ENCODE results near the gene XPC.

XPC gene

DNA sequence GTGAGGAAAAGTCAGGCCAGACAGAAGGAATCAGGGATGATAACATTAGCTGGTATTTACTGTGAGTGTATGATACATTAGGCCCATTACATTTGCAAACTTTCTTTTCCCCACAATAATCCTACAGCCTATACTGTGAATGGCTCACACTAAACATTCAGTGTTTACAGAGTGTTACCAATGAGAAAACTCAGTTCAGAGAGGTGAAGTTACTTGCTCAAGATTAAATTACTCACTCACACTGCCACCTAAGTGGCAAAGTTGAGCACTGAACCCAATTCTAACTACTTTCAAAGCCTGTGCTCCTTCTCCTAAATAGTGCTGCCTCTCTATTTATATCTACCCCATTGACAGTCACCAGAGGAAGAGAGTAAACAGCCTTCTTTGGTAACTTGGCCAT is 8.5 kb downstream of the XPC start:
- peak; percentile 29 for DNase-seq (ENCODE audit: low read depth)

DNA sequence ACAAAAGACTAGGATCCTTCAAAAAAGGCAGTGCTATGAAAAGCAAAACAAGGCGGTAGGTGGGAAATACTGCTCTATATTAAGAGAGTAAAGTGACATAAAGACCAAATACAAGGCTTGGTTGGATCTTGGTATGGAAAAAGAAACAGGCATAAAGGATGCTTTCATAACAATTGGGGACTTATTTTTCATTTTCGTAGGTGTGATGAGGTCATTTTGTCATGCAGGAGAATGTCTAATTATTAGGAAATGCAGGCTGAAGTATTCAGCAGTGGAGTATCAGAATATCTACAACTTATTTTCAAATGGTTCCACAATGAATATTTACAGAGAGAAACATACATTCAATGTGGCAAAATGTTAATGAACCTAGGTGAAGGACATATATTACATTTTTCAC is 9.0 kb downstream of the XPC start:
- DNase-seq (ENCODE audit: low read depth) = no peak

GRCh38 chr3:14166877-14167603 is 11.4 kb downstream of the XPC start:
- DNase-seq (ENCODE audit: low read depth) = peak; percentile 85

DNA sequence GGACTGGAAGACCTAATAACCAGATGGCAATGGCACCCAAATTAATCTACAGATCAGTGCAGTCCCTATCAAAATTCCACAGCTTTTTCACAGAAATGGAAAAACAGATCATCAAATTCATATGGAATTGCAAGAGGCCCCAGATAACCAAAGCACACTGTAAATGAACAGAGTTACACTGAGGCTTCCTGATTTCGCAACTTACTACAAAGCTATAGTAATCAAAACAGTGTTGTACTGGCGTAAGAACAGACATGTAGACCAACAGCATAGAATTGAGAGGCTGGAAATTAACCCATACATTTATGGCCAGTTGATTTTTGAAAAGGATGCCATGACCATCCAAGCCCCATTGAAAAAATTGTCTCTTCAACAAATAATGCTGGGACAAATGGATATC is 16.2 kb downstream of the XPC start:
- DNase-seq (ENCODE audit: low read depth) = no peak

DNA sequence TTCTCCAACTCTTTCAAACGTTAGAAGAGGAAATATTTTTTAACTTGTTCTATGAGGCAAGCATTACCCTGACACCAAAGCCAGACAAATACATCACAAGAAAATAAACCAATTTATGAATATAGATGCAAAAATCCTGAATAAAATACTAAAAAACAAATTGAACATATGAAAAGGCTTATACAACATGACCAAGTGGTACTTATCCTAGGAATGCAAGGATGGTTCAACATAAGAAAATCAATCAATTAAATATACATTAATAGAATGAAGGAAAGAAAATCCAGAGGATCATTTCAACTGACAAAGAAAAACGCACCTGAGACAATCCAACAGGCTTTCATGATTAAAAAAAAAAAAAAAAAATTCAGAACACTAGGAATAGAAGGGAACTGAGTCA is 17.1 kb downstream of the XPC start:
- no peak for DNase-seq (ENCODE audit: low read depth)

- DNase-seq (ENCODE audit: low read depth) = no peak
Measured at GRCh38 chr3:14159426-14159825, 19.0 kb downstream of the XPC start.

DNA sequence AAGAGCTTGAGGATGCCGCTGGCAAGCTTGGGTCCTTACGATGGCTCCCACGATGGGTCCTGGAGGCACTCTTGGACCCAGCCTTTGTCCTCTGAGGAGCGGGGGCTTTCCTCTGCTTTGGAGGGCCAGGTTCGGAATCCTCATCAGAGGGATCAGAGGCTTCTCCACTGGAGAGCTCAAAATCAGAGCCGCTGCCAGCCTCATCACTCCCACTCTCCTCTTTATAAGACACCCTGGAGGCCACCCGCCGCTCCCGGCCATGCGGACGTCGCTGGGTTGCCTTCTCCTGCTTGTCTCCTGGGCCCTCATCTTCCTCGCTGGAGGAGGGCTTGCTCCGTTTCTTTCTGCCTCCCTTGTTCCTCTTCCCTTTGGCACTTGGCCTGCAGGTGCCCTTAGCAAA is 20.0 kb downstream of the XPC start:
- no peak for DNase-seq (ENCODE audit: low read depth)

GRCh38 chr3:14157951-14158350 is 20.4 kb downstream of the XPC start:
- no peak for DNase-seq (ENCODE audit: low read depth)

DNA sequence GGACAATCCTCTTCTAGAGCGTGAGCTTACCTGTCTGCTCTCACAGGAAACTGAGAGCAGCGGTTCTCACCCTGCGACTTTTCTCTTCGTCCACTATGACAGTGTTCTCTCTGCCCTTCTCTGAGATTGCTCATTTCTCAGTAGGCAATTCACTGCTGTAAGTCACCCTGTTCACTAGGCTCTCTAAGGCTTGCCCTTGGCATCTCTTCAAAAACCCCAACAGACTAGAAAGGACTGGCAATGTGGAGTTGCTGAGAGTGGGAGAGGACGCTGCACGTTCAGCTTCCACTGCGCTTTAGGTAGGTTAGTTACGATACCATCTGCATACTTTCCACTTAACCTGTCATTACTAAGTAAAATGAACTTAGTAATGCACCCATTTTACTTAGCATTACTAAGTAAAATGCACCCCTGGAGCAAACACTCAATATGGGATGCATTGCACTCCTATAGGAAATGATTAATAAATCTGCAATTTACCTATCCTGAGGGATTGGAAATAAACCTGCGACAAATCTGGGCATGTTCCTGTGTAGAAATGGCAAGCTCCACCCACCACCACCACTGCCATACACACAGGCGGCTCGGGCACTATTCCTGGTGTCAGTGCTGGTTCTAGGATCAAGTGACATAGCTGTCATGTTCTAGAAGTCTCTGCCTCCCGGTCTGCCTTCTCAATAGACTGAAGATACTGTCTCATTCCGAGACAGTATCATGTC is 21.4 kb downstream of the XPC start:
- no peak for DNase-seq (ENCODE audit: low read depth)

DNA sequence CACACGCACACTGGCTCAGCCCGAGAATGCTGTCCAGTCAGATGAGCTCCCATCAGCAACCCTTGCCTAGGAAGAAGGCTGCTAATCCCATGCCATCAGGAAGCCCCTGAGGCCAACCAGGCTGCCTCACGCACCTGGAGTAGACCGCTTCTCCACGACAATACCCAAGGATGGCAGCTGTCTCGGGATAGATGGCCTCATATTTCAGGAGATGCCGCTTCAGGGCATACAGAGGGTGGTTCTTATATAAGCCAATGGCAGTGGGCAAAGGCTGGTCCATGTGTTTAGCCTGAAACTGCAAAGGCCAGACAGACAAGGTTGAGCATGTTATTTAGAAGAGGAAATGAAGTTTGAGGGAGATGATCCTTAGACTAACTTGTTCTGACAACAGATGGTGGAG is 22.2 kb downstream of the XPC start:
- DNase-seq (ENCODE audit: low read depth) = no peak

DNA sequence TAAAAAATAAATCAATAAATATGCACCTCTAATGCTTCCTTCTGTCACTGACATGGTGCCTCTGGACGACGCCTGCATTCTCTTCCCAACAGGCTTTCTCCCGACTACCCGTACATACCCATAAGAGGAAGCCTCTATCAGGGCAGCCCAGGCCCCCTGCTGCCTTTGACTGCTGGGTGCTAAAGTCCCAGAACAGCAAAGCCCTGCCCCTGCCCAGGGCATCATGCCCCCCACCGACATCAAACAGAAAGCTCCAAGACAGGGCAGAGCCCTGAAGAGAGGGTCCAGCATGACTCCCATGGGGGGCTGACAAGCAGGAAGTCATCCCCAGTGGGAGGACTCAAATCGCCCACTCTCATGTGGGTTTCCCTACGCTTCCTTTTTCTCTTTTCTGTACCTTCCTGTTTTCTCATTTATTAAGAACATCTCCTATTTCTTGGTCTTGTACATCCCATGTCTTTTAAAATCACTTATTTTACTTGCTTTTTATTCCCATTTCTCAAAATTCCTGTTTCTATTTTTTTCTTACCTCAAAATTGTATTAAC is 23.4 kb downstream of the XPC start:
- DNase-seq (ENCODE audit: low read depth) = no peak

DNA sequence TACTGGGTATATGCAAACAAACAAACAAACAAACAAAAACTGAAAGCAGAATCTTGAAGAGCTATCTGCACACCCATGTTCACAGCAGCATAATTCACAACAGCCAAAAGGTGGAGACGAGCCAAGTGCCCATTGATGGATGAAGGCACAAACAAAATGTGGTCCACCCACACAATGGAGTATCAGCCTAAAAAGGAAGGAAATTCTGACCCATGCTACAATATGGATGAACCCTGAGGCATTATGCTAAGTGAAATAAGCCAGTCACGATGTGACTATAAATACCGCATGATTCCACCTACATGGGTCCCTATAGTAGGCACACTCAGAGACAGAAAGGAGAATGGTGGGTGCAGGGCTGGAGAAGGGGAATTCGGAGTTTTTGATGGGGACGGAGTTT is 24.1 kb downstream of the XPC start:
- DNase-seq (ENCODE audit: low read depth) = no peak

- DNase-seq (ENCODE audit: low read depth) = no peak
Measured at GRCh38 chr3:14153663-14154062, 24.7 kb downstream of the XPC start.

DNA sequence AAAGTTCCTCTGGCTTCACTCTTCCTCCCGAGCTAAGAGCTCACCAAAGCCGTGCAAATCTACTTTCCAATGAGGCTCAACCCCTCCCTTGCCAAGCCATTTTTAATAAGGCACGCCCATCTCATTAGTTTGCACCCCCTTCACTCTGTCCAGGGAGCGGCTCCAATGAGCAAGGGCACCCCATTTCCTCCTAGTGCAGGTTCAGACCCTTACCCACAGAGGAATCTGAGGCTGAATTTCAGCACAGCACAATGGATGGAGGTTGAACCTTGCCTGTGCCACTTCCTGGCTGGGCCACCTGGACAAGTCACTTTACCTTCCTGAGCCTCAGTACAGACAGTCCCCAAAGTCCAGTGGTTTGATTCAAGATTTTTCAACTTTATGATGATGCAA is 25.4 kb downstream of the XPC start:
- no peak for DNase-seq (ENCODE audit: low read depth)

DNA sequence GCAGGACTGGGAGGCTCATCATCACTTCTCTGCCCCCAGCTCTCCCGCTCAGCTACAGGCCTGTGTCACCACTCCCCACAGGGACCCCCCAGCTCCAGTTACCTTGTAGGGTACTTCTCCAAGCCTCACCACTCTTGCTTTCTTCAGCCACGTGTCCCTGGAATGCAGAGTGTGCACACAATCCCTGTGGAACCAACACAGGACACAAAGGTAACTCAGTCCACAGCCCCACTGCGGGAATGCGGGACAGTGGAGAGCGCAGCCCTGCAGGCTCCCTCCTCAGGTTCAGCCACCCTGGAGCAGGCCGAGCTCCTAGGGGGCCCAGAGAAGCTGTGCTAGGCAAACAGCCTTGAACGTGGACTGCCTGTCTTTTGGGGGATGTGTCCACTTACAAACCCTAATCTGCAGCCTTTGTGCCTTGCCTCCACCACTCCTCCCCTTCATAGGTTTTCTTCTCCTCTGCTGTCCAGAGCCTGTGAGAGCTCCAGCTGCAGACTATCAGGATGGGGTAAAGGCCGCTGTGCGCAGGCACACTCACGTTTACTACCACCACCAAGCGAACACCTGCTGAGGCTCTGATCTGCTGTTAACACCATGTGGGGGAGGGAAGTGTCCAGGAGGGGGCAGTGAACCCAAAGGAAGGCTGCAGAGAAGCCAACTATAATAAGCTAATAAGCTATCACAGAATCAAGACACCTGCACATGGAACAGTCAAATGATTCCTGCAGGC is 26.0 kb downstream of the XPC start:
- peak; percentile 21 for DNase-seq (ENCODE audit: low read depth)

DNA sequence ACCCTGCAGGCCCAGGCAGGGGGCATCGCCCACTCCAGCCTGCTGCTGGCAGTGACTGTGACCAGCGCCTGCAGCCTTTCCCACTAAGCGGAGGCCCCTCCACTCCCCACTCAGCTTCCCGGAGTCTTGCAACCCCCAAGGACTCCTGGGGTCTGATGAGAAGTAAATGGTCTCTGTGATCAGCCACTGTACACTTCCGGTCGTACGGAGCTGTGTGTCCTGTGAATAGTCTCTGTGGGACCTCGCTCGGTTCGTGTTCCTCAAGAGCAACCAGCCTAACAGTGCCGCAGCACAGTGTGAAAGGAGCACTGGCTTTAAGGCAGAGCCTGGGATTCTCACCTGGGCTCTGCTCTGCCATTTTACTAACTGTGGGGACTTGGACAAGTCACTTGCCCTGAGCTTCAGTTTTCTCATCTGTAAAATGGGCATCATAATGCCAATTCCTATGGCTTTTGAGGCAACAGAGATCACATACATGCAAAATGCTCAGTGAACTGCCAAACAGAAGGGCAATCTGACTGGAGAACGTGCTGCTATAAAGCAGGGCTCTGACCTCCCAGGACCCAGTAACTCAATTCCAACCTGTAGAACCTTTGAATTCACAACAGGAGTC is 26.8 kb downstream of the XPC start:
- no peak for DNase-seq (ENCODE audit: low read depth)

DNA sequence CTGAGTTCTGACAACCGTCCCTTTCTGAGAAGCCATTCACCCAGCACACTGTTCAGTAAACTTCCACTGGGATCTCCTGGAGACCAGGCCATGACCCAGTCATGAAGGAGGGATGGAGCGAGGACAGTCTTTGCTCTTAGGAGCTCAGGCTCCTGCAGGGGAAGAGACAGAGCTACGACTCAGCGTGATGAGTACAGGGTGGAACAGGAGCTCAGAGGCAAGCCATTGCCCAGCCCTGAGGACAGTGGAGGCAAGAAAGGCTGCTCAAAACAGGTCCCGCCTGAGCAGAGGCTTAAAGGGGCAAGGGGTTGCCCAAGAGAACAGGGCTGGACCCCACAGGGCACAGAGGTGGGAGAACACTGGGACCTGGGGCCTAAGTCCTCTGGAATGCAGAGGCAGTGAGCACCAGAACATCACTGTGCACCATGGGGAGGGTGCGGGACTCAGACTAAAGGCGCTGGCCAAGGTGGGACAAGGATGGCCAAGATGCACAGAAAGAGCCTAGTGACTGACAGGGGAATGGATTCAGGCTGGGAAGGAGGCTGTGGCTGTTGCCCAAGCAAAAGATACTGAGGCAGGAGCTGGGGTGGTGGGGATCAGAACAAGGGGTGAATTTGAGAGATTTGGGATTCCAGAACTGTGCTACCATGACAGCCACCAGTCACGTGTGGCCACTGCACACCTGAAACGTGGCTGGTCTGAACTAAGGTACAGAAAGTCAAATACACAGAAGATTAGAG is 27.7 kb downstream of the XPC start:
- DNase-seq (ENCODE audit: low read depth) = peak; percentile 48

DNA sequence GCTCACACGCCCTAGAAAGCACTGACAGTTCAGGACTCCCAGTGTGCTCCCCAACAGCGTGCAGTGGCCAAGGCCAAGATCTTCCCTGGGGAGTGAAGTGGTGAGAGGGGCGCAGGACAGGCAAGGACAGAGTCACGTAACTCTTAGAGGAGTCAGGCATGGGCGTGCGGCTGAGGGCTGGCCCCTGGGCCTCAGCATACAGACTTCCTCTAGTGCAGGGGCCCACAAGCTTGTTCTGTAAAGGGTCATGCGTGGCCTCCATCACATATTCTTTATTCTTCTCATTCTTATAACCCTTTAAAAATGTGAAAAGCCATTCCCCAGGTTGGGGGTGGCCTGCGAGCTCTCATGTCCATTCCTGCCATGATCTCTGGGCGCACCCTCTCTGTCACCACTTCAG is 28.3 kb downstream of the XPC start:
- DNase-seq (ENCODE audit: low read depth) = no peak

- DNase-seq (ENCODE audit: low read depth) = no peak
Measured at GRCh38 chr3:14148041-14148985, 30.1 kb downstream of the XPC start.

DNA sequence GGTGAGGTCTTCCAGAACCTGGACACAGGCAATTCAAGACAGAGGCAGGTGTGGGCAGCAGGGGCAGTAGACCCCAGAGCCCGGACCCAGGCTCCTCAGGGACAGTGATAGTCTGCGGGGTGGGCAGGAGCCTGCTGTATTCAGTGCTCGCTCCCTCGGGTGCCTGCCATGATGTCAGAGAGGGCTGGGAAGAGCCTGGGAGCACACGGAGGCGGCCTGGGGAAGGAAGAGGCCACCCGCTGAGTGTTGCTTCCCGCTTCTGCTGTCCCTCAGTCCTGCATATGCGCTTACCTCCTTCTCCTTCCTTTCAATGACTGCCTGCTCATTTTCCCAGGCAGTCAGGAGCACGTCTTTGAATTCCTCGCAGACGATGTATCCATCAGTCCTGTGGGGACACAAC is 30.8 kb downstream of the XPC start:
- DNase-seq (ENCODE audit: low read depth) = no peak

GRCh38 chr3:14147066-14147435 is 31.4 kb downstream of the XPC start:
- DNase-seq (ENCODE audit: low read depth) = no peak
